ENCODE data around the gene ITGAL. TPM values are rescaled to one million over a fixed set of nuclear protein-coding genes. Genes with fewer than 3 reads are reported as not detected.

Gene ITGAL
- total and polyA plus RNA-seq, 2 of the 13 experiments (the other 11 are each of a cell fraction or from before 2014, with no cell fraction given), result 0.86 to 1.2 TPM

DNA sequence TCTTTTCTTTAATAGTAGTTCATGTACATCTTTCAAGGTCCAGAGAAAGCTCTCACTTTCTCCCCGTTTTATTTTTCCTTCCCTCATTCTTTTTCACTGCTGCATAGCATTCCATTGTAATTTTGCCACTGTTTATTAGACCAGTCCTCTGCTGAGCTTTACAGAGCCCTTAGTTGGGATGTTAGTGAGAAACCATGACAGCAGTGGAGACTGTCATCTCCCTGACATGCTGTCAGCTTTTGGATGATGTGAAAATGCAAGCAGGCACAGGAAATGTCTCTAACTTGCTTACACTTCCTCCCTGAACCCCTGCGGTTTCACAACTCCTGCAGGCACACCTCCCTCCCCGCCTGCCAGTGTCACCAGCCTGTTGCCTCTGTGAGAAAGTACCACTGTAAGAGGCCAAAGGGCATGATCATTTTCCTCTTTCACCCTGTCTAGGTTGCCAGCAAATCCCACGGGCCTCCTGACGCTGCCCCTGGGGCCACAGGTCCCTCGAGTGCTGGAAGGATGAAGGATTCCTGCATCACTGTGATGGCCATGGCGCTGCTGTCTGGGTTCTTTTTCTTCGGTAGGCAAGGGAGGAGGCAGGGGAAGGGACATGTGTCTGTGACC lies at the start of gene ITGAL (continued):
- TF ChIP-seq MEIS1 (CRISPR knock-in tag; IDR thresholded peaks at IDR 0.05; ENCODE audit: borderline replicate concordance) (no peak), KMT2A (CRISPR knock-in tag; IDR thresholded peaks at IDR 0.05) (no peak), SIX4 (CRISPR knock-in tag; IDR thresholded peaks at IDR 0.05) (no peak), CREM (IDR thresholded peaks at IDR 0.05) (no peak), CREM (CRISPR knock-in tag; IDR thresholded peaks at IDR 0.05) (no peak), NFKBIZ (CRISPR knock-in tag; IDR thresholded peaks at IDR 0.05) (no peak), KDM3A (CRISPR knock-in tag; IDR thresholded peaks at IDR 0.05; ENCODE audit: low read depth) (no peak), ZBTB1 (CRISPR knock-in tag; IDR thresholded peaks at IDR 0.05; ENCODE audit: borderline replicate concordance) (0 out of 2 replicates have a peak, but pooled peaks have one; percentile 34), ATAD3A (CRISPR knock-in tag; IDR thresholded peaks at IDR 0.05) (no peak), ZNF629 (CRISPR knock-in tag; conservative IDR thresholded peaks at IDR 0.05) (no peak), HNRNPK (IDR thresholded peaks at IDR 0.05; ENCODE audit: low read depth, low read length, poor library complexity, severe bottlenecking) (no peak), ZBTB20 (CRISPR knock-in tag; IDR thresholded peaks at IDR 0.05; ENCODE audit: borderline replicate concordance, low read depth) (no peak), SNRNP70 (IDR thresholded peaks at IDR 0.05; ENCODE audit: low read depth, low read length) (no peak), ZNF331 (CRISPR knock-in tag; IDR thresholded peaks at IDR 0.05) (no peak), PCBP1 (IDR thresholded peaks at IDR 0.05; ENCODE audit: borderline replicate concordance, low read depth, low read length) (no peak), RORA (CRISPR knock-in tag; IDR thresholded peaks at IDR 0.05) (no peak), ZNF761 (CRISPR knock-in tag; conservative IDR thresholded peaks at IDR 0.05) (0 out of 2 replicates have a peak, but pooled peaks have one; percentile 4), ARNT (IDR thresholded peaks at IDR 0.05) (no peak), ZUFSP (CRISPR knock-in tag; IDR thresholded peaks at IDR 0.05; ENCODE audit: borderline replicate concordance) (no peak), ZNF7 (CRISPR knock-in tag; IDR thresholded peaks at IDR 0.05) (peak; percentile 39; the same call in 1 of the 2 replicates), ZMYM2 (CRISPR knock-in tag; IDR thresholded peaks at IDR 0.05) (no peak), SPEN (CRISPR knock-in tag; IDR thresholded peaks at IDR 0.05; ENCODE audit: low read depth) (peak; percentile 30; the same call in 1 of the 2 replicates), KDM1A (CRISPR knock-in tag; IDR thresholded peaks at IDR 0.05) (peak; percentile 48; the same call in 1 of the 2 replicates), NKX3-1 (CRISPR knock-in tag; IDR thresholded peaks at IDR 0.05) (no peak)
- TF ChIP-seq, protein P1, sequence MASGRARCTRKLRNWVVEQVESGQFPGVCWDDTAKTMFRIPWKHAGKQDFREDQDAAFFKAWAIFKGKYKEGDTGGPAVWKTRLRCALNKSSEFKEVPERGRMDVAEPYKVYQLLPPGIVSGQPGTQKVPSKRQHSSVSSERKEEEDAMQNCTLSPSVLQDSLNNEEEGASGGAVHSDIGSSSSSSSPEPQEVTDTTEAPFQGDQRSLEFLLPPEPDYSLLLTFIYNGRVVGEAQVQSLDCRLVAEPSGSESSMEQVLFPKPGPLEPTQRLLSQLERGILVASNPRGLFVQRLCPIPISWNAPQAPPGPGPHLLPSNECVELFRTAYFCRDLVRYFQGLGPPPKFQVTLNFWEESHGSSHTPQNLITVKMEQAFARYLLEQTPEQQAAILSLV (CRISPR knock-in tag; IDR thresholded peaks at IDR 0.05; ENCODE audit: borderline replicate concordance), result no peak
- TF ChIP-seq, protein P2, sequence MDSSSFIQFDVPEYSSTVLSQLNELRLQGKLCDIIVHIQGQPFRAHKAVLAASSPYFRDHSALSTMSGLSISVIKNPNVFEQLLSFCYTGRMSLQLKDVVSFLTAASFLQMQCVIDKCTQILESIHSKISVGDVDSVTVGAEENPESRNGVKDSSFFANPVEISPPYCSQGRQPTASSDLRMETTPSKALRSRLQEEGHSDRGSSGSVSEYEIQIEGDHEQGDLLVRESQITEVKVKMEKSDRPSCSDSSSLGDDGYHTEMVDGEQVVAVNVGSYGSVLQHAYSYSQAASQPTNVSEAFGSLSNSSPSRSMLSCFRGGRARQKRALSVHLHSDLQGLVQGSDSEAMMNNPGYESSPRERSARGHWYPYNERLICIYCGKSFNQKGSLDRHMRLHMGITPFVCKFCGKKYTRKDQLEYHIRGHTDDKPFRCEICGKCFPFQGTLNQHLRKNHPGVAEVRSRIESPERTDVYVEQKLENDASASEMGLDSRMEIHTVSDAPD (CRISPR knock-in tag; IDR thresholded peaks at IDR 0.05), result no peak
